Right lobe of liver (tissue), 6 donors: Measurements from ENCODE around the gene ZDHHC7. TPM values are rescaled to one million over a fixed set of nuclear protein-coding genes. Genes with fewer than 3 reads are reported as not detected.

Source experiments
- ATAC-seq, 4 donors: fragments of 200-7000 bp; cut with Tn5 transposase; one replicate each; pipeline ENCODE4 v1.9.1; 2020; ENCODE audit warnings: mild to moderate bottlenecking in 4 of 4, moderate library complexity in 4 of 4
- DNase-seq, 3 donors: peaks; one replicate each; pipeline ENCODE4 v3.0.0-alpha.2; 2020
- H3K27ac ChIP-seq, 3 donors: fragments of 200-600 bp; one replicate each; pipeline ENCODE4 v1.8.0; 2022
- H3K27me3 ChIP-seq, 2 donors: fragments of 200-600 bp; one replicate each; pipeline ENCODE4 v1.8.0; 2022
- H3K36me3 ChIP-seq, 4 donors: fragments of 200-600 bp; sonication (generic) in 1 of 4; one replicate each; pipeline versions ENCODE4 v1.5.1 to v1.8.0; 2017 to 2022; ENCODE audit warnings: control low read depth in 1 of 4
- H3K4me1 ChIP-seq, 4 donors: fragments of 200-600 bp; sonication (generic) in 1 of 4; one replicate each; pipeline versions ENCODE4 v1.5.1 to v1.8.0; 2017 to 2022; ENCODE audit warnings: control low read depth in 1 of 4
- H3K4me3 ChIP-seq, 3 donors: fragments of 200-600 bp; one replicate each; pipeline ENCODE4 v1.8.0; 2022
- H3K9me3 ChIP-seq, 4 donors: fragments of 200-600 bp; sonication (generic) in 1 of 4; one replicate each; pipeline versions ENCODE4 v1.5.1 to v1.8.0; 2017 to 2022; ENCODE audit warnings: control low read depth in 1 of 4
- CTCF ChIP-seq, 4 donors: fragments of 200-600 bp in 3 of 4; fragments of 450-650 bp in 1 of 4; IDR thresholded peaks; one replicate each; pipeline versions ENCODE4 v1.5.1 to v1.8.0; 2016 to 2022; ENCODE audit warnings: antibody characterized with exemption in 4 of 4, mild to moderate bottlenecking in 2 of 4
- POLR2A ChIP-seq: fragments of 450-650 bp; IDR thresholded peaks from one replicate; pipeline ENCODE4 v1.6.1; 2017; ENCODE audit warnings: antibody characterized with exemption, mild to moderate bottlenecking
- WGBS: methylation state at CpG from one replicate; pipeline ENCODE4 v1.1.6; 2018; ENCODE audit warnings: low coverage, low lambda C conversion rate; ENCODE audit not compliant: insufficient coverage; ENCODE audit errors: missing lambda C conversion rate; 5-methylcytosine and 5-hydroxymethylcytosine counted together
- intact Hi-C, 2 donors: fragments of 100-400 bp; cut with DNase I; formaldehyde crosslinking; loops; one replicate each; pipeline versions ENCODE4 v1.11.2 to v1.14.1; 2022
- total RNA-seq, 6 experiments: library from RNA; depleted of rRNA in 2 of 6; stranded (reverse); fragments of >200 nt in 2 of 6; fragmentation: NEBNext Ultra II Directional in 3 of 6; extraction: Animal tissue kit (Norgen Biotek cat#: 25700) in 3 of 6; gene quantifications; one replicate each; pipeline versions ENCODE4 v1.1.0 to v1.2.4, GENCODE V29; 2016 to 2023
- donor health status: DM: no; HTN: yes; CAD: no.
- donor health status: DM: no; HTN: no; CAD: no.
- donor health status: DM: no; HTN: no; CAD: no.
- donor health status: DM: no; HTN: yes; CAD: no.
- donor health status: DM: no; HTN: yes; CAD: no.

Gene ZDHHC7
- total RNA-seq, 6 experiments from 2014 or later = 10.7 to 27.5 (median 19.0) TPM

- peak in 3 of 4 donors; percentile 16 to 37 (median 27) for ATAC-seq
- no peak for DNase-seq
These were observed 64.3 kb downstream of the ZDHHC7 start for GRCh38 chr16:84947022-84947421.

GRCh38 chr16:84943620-84944019 is 67.7 kb downstream of the ZDHHC7 start:
- TF ChIP-seq POLR2A (no peak), CTCF (IDR thresholded peaks at IDR 0.05) (no peak)
- Histone ChIP-seq H3K9me3 (no peaks in the 10 kb centered on the region), H3K27me3 (no peaks in the 10 kb centered on the region), H3K36me3 (no peaks in the 10 kb centered on the region), H3K27ac (no peak overlapping the region), H3K4me1 (no peaks in the 10 kb centered on the region), H3K4me3 (no peak overlapping the region)
- intact Hi-C loops = no loop called here
- ATAC-seq (no peak), DNase-seq (no peak)
- WGBS = 82% methylated on average over 4 of the region's 4 CpGs

More at GRCh38 chr16:84947022-84947421, 64.3 kb downstream of the ZDHHC7 start:
- no peak for TF ChIP-seq POLR2A
- TF ChIP-seq CTCF (IDR thresholded peaks at IDR 0.05) = no peak
- Histone ChIP-seq H3K9me3 (no peaks in the 10 kb centered on the region), H3K4me3 (no peak overlapping the region), H3K27ac (no peak overlapping the region), H3K36me3 (no peaks in the 10 kb centered on the region), H3K27me3 (no peaks in the 10 kb centered on the region), H3K4me1 (no peaks in the 10 kb centered on the region)
- intact Hi-C loops = no loop called here
- WGBS = 75% methylated on average over 4 of the region's 9 CpGs

- DNase-seq = no peak
- H3K27me3 ChIP-seq = no peaks in the 10 kb centered on the region
- no peak overlapping the region for H3K27ac ChIP-seq
- no peaks in the 10 kb centered on the region for H3K36me3 ChIP-seq
- no peak overlapping the region for H3K4me3 ChIP-seq
- TF ChIP-seq CTCF (IDR thresholded peaks at IDR 0.05) (no peak), POLR2A (no peak)
- H3K4me1 ChIP-seq = no peaks in the 10 kb centered on the region
- intact Hi-C loops = no loop called here
- ATAC-seq = no peak
- H3K9me3 ChIP-seq = no peaks in the 10 kb centered on the region
- WGBS = 96% methylated on average over 3 of the region's 4 CpGs
These were observed 68.5 kb downstream of the ZDHHC7 start for GRCh38 chr16:84942786-84943185.

GRCh38 chr16:84941921-84942320 is 69.4 kb downstream of the ZDHHC7 start:
- no peak for ATAC-seq
- WGBS = 95% methylated on average over 10 of the region's 10 CpGs
- intact Hi-C loops = no loop called here

More at GRCh38 chr16:84941921-84942320, 69.4 kb downstream of the ZDHHC7 start:
- DNase-seq = no peak
- Histone ChIP-seq H3K27ac (no peak overlapping the region), H3K4me1 (no peaks in the 10 kb centered on the region), H3K9me3 (no peaks in the 10 kb centered on the region), H3K4me3 (no peak overlapping the region), H3K27me3 (no peaks in the 10 kb centered on the region), H3K36me3 (no peaks in the 10 kb centered on the region)
- TF ChIP-seq CTCF (IDR thresholded peaks at IDR 0.05) (no peak), POLR2A (no peak)
